AG09319 (cell line): Measurements from ENCODE around the gene FAM171A1.

Experiments
- DNase-seq: peaks from one replicate; pipeline ENCODE4 v3.0.0-alpha.2; 2010; ENCODE audit warnings: low read depth; ENCODE audit errors: extremely low read depth
- TF ChIP-seq, protein P1 (sequence below): IDR thresholded peaks from 2 replicates; pipeline ENCODE4 v1.5.1; 2011; ENCODE audit warnings: low read depth, mild to moderate bottlenecking, inconsistent platforms, low read length, moderate library complexity

Gene FAM171A1

GRCh38 chr10:15314482-15315045 lies 56.5 kb downstream of the FAM171A1 start:
- DNase-seq, result no peak
- TF ChIP-seq, protein P1, sequence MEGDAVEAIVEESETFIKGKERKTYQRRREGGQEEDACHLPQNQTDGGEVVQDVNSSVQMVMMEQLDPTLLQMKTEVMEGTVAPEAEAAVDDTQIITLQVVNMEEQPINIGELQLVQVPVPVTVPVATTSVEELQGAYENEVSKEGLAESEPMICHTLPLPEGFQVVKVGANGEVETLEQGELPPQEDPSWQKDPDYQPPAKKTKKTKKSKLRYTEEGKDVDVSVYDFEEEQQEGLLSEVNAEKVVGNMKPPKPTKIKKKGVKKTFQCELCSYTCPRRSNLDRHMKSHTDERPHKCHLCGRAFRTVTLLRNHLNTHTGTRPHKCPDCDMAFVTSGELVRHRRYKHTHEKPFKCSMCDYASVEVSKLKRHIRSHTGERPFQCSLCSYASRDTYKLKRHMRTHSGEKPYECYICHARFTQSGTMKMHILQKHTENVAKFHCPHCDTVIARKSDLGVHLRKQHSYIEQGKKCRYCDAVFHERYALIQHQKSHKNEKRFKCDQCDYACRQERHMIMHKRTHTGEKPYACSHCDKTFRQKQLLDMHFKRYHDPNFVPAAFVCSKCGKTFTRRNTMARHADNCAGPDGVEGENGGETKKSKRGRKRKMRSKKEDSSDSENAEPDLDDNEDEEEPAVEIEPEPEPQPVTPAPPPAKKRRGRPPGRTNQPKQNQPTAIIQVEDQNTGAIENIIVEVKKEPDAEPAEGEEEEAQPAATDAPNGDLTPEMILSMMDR, result no peak

- TF ChIP-seq, protein P1, result no peak
- DNase-seq, result no peak
Observed at GRCh38 chr10:15313843-15314242, 57.2 kb downstream of the FAM171A1 start.

GRCh38 chr10:15313047-15313446 lies 58.0 kb downstream of the FAM171A1 start:
- TF ChIP-seq, protein P1, result no peak
- DNase-seq, result no peak

- no peak for DNase-seq
- TF ChIP-seq, protein P1, result no peak
Observed at GRCh38 chr10:15311569-15312280, 59.4 kb downstream of the FAM171A1 start.

DNA sequence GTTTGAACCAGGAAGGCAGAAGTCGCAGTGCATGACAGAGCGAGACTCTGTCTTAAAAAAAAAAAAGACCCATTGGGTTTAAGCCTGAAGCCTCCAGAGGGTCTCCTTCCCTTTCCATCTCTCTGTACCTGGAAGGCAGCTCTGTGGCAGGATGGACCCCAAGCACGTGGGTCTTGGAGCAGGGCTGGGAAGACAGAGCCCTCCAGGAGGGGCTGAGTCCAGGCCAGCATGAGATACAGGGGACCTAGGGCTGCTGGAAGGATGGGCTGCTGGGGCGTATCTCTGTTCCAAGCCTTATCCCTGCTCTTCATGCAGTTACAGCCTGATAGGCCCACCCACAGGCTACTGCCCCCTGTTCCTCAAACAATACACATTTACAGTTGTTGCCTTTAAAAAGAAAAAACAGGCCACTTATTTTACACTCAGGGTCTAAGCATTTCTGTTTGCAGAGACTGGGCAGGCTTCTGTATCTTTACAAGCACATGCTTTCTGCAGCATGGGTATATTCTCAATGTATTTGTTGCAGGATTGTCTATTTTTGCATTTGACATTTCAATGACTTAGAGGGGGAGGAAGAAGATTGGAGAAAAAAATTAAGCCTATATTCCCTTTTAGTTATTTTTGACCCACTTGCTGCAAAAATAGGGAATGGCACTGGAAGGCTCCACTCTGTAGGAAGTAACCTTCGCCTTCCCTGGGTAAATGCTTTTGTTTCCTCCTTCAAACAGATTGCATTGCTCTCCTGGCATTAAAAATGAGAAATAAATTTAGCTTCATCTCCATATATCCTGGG lies 60.1 kb downstream of the FAM171A1 start:
- TF ChIP-seq, protein P1, result no peak
- DNase-seq, result no peak

GRCh38 chr10:15309221-15309620 lies 61.9 kb downstream of the FAM171A1 start:
- DNase-seq, result no peak
- TF ChIP-seq, protein P1, result no peak
